Progenitor cell of endocrine pancreas (in vitro differentiated cells): Measurements from ENCODE around the gene KCNJ3. TPM values are rescaled to one million over a fixed set of nuclear protein-coding genes. Genes with fewer than 3 reads are reported as not detected.

Experiments
- DNase-seq: peaks from one replicate; pipeline ENCODE4 v3.0.0; 2021; ENCODE audit warnings: low spot score; ENCODE audit not compliant: unreplicated experiment
- H3K27ac Mint-ChIP-seq: 2 replicates; pipeline ENCODE4 v1.8.0; 2021; ENCODE audit warnings: mild to moderate bottlenecking, moderate library complexity, mixed read lengths
- H3K27me3 Mint-ChIP-seq: 2 replicates; pipeline ENCODE4 v1.8.0; 2021; ENCODE audit warnings: mixed read lengths
- H3K36me3 Mint-ChIP-seq: 2 replicates; pipeline ENCODE4 v1.8.0; 2022; ENCODE audit warnings: mixed read lengths; ENCODE audit not compliant: insufficient read depth
- H3K4me1 Mint-ChIP-seq: 2 replicates; pipeline ENCODE4 v1.8.0; 2021; ENCODE audit warnings: low read depth, mixed read lengths
- H3K4me3 Mint-ChIP-seq: 2 replicates; pipeline ENCODE4 v1.8.0; 2021; ENCODE audit warnings: low read depth, mild to moderate bottlenecking, moderate library complexity, mixed read lengths
- H3K9me3 Mint-ChIP-seq: 2 replicates; pipeline ENCODE4 v1.8.0; 2021; ENCODE audit warnings: low read depth, mixed read lengths
- CTCF ChIP-seq: fragments of 200-600 bp; sonication (generic); IDR thresholded peaks from one replicate; pipeline ENCODE4 v1.5.0; 2021; ENCODE audit warnings: antibody characterized with exemption, mild to moderate bottlenecking; ENCODE audit not compliant: unreplicated experiment
- total RNA-seq: library from RNA; stranded (reverse); gene quantifications from 2 replicates; pipeline ENCODE4 v1.2.1, GENCODE V29; 2021

The KCNJ3 gene
- total RNA-seq, 1 donor from 2014 or later: 9.6 TPM

- Mint-ChIP-seq H3K36me3 (peaks cover 1% of the 10 kb centered on the region), H3K4me1 (peaks cover 16% of the 10 kb centered on the region), H3K27ac (no peak overlapping the region), H3K9me3 (no peaks in the 10 kb centered on the region), H3K4me3 (no peak overlapping the region), H3K27me3 (no peaks in the 10 kb centered on the region)
- TF ChIP-seq CTCF: no peak
- DNase-seq: no peak
These were observed 12.2 kb downstream of the KCNJ3 start for GRCh38 chr2:154710685-154711084.

DNA sequence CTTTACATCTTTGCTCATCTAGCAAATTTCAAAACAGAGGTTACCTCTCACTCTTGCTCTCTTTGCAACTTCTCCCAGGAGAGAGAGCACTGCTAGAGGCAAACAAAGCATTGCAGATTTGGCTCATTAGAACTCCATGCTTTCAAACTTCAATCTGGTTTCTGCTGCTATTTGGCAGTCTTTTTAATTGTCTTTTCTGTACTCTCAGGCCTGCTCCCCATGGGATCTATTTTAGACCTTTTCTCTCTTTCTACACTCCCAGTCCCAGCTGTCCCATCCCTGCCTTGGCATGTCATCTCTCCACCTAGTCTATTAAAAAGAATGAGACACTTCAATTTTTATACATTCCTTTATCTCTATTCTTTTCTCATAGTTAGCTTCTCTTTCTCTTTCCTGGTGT, 15.2 kb downstream of the KCNJ3 start:
- Mint-ChIP-seq H3K9me3 (peaks cover 3% of the 10 kb centered on the region), H3K36me3 (peaks cover 5% of the 10 kb centered on the region), H3K27me3 (no peaks in the 10 kb centered on the region), H3K27ac (no peak overlapping the region), H3K4me1 (peaks cover 17% of the 10 kb centered on the region), H3K4me3 (no peak overlapping the region)
- DNase-seq: no peak
- TF ChIP-seq CTCF: no peak

DNA sequence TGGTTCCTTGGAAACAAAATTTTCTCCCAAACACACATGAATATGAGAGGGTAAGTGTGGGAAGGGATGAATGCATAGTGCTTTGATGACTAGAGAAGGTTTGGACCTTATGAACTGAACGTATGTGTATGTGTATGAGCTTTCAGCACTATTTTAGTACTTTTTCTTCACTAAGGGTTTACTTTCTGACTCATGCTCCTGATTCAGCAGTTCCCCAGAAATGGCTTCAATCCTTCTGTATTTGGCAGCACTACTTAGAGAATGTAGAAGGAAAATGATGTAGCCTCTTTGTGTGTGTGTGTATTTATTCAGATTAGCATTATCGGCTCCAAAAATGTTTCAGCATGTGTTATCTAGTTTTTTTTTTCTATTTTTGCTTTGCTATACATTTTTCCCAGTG, 22.2 kb downstream of the KCNJ3 start:
- no peak overlapping the region for H3K27ac Mint-ChIP-seq
- H3K9me3 Mint-ChIP-seq: peaks cover 10% of the 10 kb centered on the region
- H3K27me3 Mint-ChIP-seq: no peaks in the 10 kb centered on the region
- peaks cover 12% of the 10 kb centered on the region for H3K36me3 Mint-ChIP-seq
- no peak for DNase-seq
- no peak overlapping the region for H3K4me3 Mint-ChIP-seq
- peaks cover 5% of the 10 kb centered on the region for H3K4me1 Mint-ChIP-seq
- no peak for TF ChIP-seq CTCF

GRCh38 chr2:154724194-154724797, 25.8 kb downstream of the KCNJ3 start:
- Mint-ChIP-seq H3K4me3 (no peak overlapping the region), H3K27ac (no peak overlapping the region), H3K27me3 (no peaks in the 10 kb centered on the region), H3K36me3 (peaks cover 16% of the 10 kb centered on the region), H3K4me1 (no peaks in the 10 kb centered on the region), H3K9me3 (peaks cover 15% of the 10 kb centered on the region)
- DNase-seq: no peak
- no peak for TF ChIP-seq CTCF

DNA sequence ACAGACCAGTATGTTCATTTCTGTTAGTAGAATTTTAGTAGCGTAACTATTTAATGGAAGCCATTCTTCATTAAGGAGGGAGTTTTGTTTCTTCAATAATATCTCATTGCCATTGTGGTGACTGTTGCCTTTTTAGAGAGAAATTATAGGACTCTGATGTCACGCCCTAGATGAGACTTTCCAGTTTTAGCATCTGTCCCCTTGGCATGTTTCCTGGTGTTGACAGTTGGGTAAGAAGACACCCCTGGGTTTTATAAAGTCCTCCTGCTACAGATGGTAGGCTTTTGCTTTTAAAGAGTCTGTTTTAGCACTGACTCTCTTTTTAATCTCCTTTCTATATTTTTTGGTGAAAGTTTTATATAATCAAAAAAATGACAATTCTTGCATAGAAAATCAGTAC, 41.9 kb downstream of the KCNJ3 start:
- no peak for DNase-seq
- Mint-ChIP-seq H3K4me1 (no peaks in the 10 kb centered on the region), H3K27ac (no peak overlapping the region), H3K27me3 (no peaks in the 10 kb centered on the region), H3K9me3 (peaks cover 8% of the 10 kb centered on the region), H3K36me3 (peaks cover 20% of the 10 kb centered on the region), H3K4me3 (no peak overlapping the region)
- TF ChIP-seq CTCF: no peak
